ENCODE data around the gene ABHD16A. TPM values are rescaled to one million over a fixed set of nuclear protein-coding genes. Genes with fewer than 3 reads are reported as not detected.

The ABHD16A gene
- total RNA-seq, 1 experiment from 2014 or later, result 47.2 TPM

DNA sequence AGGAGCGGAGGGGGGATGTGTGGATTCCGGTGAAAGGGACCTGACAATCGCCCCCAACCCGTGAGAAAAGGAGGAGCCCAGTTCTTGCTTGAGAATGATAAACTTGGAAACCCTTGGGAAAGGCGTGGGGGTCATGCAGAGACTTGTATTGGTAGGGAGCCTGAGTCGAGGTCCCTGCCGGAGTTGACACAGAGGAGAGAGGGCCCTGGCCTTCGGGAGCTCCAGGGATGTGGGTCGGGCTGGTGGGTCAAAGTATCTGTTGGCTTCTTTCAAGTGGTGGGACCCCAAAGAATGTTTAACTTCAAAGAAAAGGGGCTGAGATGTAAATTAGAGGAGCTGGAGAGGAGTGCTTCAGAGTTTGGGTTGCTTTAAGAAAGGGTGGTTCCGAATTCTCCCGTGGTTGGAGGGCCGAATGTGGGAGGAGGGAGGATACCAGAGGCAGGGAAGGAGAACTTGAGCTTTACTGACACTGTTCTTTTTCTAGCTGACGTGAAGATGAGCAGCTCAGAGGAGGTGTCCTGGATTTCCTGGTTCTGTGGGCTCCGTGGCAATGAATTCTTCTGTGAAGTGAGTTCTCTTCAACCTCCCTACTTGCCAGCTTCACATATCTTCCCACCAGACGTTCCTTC, 36.7 kb downstream of the ABHD16A start:
- no TSS peak for BruUV-seq (replicated peaks)
- H3K4me1 ChIP-seq (ENCODE audit: control insufficient read depth, insufficient read depth, low read length), result peaks cover 14% of the 10 kb centered on the region
- ATAC-seq, result no peak
- H3K9me3 ChIP-seq (ENCODE audit: control insufficient read depth, insufficient read depth, low read depth, low read length), result no peaks in the 10 kb centered on the region
- peaks cover 36% of the 10 kb centered on the region for H3K36me3 ChIP-seq (ENCODE audit: control insufficient read depth, insufficient read depth, low read length)
- ChIA-PET POLR2A (no interaction called here), CTCF (no interaction called here)
- peak overlapping the region; percentile 96 for H3K27ac ChIP-seq (ENCODE audit: low read length)
- peak overlapping the region; percentile 76 to 94 for H3K4me3 ChIP-seq (ENCODE audit: low read depth in 2 of 2, low read length in 2 of 2)
- intact Hi-C loops (cut with micrococcal nuclease; ENCODE audit: unreplicated experiment) (no loop called here), in situ Hi-C loops (cut with HindIII; ENCODE audit: low pct_unique_long_range_greater_than_20kb, low sequenced_read_pairs) (no loop called here)
- no peaks in the 10 kb centered on the region for H3K27me3 ChIP-seq (ENCODE audit: control insufficient read depth, insufficient read depth, low read length)
- no peak for DNase-seq (ENCODE audit: low read depth, low spot score)
- TF ChIP-seq, protein P1, sequence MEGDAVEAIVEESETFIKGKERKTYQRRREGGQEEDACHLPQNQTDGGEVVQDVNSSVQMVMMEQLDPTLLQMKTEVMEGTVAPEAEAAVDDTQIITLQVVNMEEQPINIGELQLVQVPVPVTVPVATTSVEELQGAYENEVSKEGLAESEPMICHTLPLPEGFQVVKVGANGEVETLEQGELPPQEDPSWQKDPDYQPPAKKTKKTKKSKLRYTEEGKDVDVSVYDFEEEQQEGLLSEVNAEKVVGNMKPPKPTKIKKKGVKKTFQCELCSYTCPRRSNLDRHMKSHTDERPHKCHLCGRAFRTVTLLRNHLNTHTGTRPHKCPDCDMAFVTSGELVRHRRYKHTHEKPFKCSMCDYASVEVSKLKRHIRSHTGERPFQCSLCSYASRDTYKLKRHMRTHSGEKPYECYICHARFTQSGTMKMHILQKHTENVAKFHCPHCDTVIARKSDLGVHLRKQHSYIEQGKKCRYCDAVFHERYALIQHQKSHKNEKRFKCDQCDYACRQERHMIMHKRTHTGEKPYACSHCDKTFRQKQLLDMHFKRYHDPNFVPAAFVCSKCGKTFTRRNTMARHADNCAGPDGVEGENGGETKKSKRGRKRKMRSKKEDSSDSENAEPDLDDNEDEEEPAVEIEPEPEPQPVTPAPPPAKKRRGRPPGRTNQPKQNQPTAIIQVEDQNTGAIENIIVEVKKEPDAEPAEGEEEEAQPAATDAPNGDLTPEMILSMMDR (IDR thresholded peaks at IDR 0.05), result no peak
- TF ChIP-seq SIN3A (IDR thresholded peaks at IDR 0.05; ENCODE audit: borderline replicate concordance, insufficient read depth, low read depth, low read length), result no peak
- TF ChIP-seq, protein P2, sequence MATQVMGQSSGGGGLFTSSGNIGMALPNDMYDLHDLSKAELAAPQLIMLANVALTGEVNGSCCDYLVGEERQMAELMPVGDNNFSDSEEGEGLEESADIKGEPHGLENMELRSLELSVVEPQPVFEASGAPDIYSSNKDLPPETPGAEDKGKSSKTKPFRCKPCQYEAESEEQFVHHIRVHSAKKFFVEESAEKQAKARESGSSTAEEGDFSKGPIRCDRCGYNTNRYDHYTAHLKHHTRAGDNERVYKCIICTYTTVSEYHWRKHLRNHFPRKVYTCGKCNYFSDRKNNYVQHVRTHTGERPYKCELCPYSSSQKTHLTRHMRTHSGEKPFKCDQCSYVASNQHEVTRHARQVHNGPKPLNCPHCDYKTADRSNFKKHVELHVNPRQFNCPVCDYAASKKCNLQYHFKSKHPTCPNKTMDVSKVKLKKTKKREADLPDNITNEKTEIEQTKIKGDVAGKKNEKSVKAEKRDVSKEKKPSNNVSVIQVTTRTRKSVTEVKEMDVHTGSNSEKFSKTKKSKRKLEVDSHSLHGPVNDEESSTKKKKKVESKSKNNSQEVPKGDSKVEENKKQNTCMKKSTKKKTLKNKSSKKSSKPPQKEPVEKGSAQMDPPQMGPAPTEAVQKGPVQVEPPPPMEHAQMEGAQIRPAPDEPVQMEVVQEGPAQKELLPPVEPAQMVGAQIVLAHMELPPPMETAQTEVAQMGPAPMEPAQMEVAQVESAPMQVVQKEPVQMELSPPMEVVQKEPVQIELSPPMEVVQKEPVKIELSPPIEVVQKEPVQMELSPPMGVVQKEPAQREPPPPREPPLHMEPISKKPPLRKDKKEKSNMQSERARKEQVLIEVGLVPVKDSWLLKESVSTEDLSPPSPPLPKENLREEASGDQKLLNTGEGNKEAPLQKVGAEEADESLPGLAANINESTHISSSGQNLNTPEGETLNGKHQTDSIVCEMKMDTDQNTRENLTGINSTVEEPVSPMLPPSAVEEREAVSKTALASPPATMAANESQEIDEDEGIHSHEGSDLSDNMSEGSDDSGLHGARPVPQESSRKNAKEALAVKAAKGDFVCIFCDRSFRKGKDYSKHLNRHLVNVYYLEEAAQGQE (IDR thresholded peaks at IDR 0.05; ENCODE audit: insufficient read depth in 1 of 2, low read depth in 2 of 2, low read length in 1 of 2), result no peak

DNA sequence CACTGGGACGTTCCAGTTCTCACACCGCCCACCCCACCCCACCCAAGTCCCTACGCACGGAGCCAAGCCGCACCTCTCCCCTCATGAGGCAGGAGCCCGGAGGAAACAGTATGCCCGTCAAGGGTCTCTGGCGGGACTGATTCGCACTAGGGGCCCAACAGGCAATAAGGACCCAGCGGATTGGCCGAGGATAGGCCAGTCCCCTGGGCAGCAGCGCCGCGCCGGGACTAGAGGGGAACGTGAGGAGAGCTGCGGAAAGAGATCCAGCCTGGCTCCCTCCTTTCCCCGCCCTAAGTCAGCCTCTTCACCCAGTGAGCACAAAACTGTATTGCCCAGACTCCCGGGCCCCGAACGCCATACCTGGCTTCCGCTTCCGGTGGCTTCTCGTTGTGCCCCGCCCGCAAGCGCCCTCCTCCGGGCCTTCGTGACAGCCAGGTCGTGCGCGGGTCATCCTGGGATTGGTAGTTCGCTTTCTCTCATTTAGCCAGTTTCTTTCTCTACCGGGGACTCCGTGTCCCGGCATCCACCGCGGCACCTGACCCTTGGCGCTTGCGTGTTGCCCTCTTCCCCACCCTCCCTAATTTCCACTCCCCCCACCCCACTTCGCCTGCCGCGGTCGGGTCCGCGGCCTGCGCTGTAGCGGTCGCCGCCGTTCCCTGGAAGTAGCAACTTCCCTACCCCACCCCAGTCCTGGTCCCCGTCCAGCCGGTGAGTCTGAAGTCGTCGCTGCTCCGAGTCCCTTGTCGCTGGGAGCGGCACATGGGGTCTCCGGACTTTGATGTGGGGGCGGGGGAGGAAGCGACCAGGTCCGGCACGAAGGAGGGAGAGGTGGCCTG, 37.4 kb downstream of the ABHD16A start, which contains the start of gene CSNK2B:
CSNK2B (plus strand) TSS at position 580 of the 836 bp plus-strand sequence. CDS start 752 bp downstream, outside the sequence.
- in situ Hi-C loops (cut with HindIII; ENCODE audit: low pct_unique_long_range_greater_than_20kb, low sequenced_read_pairs), result no loop called here
- ChIA-PET CTCF (no interaction called here), POLR2A (interaction anchor here (0.6 kb wide), 1 partner anchor 39 kb away, joined by 4 read pairs; no protein-coding TSS in a partner anchor)
- TF ChIP-seq SIN3A (IDR thresholded peaks at IDR 0.05; ENCODE audit: borderline replicate concordance, insufficient read depth, low read depth, low read length) (0 out of 2 replicates have a peak, but pooled peaks have one; percentile 74), POLR2AphosphoS5 (IDR thresholded peaks at IDR 0.05; ENCODE audit: low read depth, low read length) (peak; percentile 64; the same call in 1 of the 2 replicates)
- TF ChIP-seq, protein P1 (IDR thresholded peaks at IDR 0.05), result no peak
- H3K9me3 ChIP-seq (ENCODE audit: control insufficient read depth, insufficient read depth, low read depth, low read length), result no peaks in the 10 kb centered on the region
- H3K4me1 ChIP-seq (ENCODE audit: control insufficient read depth, insufficient read depth, low read length), result peaks cover 14% of the 10 kb centered on the region
- DNase-seq (ENCODE audit: low read depth, low spot score) (peak; percentile 88), ATAC-seq (peak; percentile 91)
- H3K4me3 ChIP-seq (ENCODE audit: low read depth in 2 of 2, low read length in 2 of 2), result peak within 1 kb of the TSS; percentile 76 to 94
- no peaks in the 10 kb centered on the region for H3K27me3 ChIP-seq (ENCODE audit: control insufficient read depth, insufficient read depth, low read length)
- intact Hi-C loops (cut with micrococcal nuclease; ENCODE audit: unreplicated experiment), result no loop called here
- peaks cover 36% of the 10 kb centered on the region for H3K36me3 ChIP-seq (ENCODE audit: control insufficient read depth, insufficient read depth, low read length)
- BruUV-seq (replicated peaks), result no TSS peak
- H3K27ac ChIP-seq (ENCODE audit: low read length), result peak within 1 kb of the TSS; percentile 96

Measured in Panc1 (cell line).